Measurements from ENCODE around the gene PI4KA. TPM values are rescaled to one million over a fixed set of nuclear protein-coding genes. Genes with fewer than 3 reads are reported as not detected.
"Not testable (repeated sequence)": the region's sequence is repeated elsewhere in the genome, so short reads cannot be mapped to it uniquely, and the experiment has no call there.

Gene PI4KA
- total RNA-seq, 1 experiment from 2014 or later, result 13.0 TPM

DNA sequence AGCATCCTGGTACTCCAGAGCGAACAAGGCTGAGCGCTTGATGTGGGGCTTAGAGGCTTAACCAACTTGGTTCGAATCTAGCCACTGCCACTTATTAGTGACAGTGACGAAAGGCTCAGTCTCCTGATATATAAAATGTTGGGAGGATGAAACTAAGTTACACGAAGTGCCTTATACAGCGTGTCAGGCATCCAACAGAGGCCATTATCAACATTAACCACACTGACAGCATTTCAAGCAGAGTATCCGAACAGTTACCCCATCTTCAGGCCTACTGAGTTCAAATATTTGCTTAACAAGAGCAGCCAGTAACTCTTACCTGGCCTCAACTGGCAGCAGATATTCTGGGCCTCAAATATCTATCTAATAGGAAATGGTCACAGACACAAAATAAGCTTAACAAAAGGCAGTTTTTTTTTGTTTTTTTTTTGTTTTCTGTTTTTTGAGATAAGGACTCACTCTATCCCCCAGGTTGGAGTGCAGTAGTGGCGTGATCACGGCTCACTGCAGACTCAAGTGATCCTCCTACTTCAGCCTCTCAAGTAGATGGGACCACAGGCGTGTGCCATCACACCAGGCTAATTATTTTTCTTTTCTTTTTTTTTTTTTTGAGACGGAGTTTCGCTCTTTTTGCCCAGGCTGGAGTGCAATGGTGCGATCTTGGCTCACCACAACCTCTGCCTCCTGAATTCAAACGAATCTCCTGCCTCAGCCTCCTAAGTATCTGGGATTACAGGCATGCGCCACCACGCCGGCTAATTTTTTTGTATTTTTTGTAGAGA is 81.8 kb downstream of the PI4KA start:
- DNase-seq (ENCODE audit: low read depth), result no peak

DNA sequence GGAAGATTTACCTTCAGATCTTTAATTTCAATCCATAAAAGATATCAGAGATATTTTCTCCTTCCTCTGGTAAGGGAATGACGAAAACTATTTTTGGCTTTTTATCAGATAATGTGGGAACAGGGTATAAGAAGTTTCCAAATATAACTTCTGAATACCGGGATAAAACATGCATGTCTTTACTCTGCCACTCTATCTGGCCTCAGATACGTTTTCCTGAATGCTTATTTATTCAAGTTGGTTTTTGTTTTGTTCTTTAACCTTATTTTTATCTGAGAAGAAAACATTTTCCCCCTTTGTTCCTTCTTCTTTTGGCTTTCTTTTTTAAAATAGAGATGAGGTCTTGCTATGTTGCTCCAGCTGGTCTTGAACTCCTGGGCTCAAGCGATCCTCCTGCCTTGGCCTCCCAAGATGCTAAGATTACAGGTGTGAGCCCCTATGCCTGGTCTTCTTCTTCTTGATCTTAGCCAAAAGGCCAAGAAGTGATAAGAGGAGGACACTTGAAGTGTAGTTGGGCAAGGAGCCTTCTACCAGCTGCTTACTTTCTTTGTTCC is 83.2 kb downstream of the PI4KA start:
- no peak for DNase-seq (ENCODE audit: low read depth)

DNA sequence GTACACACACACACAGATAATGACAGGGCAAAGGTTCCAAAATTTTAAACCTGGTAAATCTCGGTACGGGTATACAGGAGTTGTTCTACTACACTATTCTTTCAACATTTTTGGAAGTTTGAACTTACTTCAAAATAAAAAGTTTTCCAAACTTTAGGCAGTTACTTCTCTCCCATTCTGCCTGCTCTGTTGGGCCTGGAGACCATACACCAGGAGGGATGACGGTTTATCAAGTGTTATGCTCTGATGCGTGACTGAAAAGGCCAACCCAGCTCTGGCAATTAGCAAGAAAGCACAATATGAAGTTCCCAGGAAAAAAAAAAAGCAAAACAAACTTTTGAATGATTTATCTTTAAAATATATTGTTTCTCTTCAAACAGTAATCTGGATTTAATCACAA is 83.7 kb downstream of the PI4KA start:
- no peak for DNase-seq (ENCODE audit: low read depth)

DNA sequence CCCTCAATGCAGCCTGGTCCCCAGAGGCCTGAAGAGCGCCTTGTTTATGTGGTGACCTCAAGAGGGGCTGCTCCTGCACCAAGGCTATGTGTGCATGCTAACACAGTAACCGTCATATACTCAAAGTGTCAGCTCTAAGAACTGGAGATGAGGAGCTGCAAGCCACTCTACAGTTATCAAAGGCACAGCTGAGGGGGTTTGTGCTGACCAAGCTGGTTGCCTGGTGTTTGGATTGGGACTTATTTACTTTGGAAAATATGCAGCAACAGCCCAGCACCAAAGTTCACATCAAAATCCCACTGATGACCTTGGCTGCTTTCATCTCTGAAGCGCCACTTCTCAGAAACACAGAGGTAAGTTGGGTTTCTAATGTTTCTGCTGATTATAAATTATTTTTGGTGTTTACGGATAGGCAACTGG is 84.8 kb downstream of the PI4KA start, which contains the start of gene SERPIND1:
SERPIND1 (plus strand) TSS at position 321 of the 420 bp plus-strand sequence. CDS start 5,200 bp downstream, outside the sequence.
- no peak for DNase-seq (ENCODE audit: low read depth)

DNA sequence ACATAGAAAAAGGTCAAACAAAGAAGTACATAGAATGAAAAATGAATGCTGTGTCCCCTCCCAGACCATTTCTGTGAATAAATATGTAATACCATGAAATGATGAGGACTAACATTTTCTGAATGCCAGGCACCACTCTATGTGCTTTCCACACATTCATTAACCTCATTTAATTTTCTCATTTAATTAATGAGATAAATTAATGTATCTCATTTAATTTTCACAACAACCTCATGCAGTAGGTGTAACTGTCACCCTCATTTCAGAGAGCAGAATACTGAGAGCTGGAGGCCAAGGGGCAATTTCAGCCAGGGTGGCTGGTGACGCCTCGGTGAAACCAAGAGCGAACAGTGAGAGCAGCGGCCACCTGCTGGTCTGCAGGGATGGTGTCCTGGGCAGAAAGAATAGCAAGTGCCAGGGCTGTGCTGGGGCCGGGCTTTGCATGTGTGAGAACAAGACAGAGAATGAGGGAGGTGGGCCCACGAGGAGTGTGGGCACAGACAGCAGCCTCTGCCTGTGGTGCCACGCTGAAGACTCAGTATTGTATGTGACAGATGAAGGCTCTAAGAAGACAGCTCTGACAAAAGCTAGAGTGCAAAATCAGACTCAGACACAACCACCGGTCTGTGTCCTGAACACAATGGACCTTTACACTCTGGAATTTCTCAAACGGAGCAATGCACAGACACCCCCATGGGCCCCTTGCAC is 86.5 kb downstream of the PI4KA start:
- DNase-seq (ENCODE audit: low read depth), result no peak

DNA sequence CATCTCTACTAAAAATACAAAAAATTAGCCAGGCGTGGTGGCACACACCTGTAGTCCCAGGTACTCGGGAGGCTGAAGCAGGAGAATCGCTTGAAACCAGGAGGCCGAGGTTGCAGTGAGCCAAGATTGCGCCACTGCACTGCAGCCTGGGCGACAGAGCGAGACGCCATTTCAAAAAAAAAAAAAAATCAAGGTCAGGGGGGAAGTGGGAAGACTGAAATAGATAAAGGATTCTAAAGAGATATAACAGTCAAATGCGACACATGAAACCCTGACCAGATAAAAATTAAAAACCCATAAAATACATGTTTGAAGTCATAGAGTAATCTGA is 89.2 kb downstream of the PI4KA start:
- not testable (repeated sequence) for DNase-seq (ENCODE audit: low read depth)

DNA sequence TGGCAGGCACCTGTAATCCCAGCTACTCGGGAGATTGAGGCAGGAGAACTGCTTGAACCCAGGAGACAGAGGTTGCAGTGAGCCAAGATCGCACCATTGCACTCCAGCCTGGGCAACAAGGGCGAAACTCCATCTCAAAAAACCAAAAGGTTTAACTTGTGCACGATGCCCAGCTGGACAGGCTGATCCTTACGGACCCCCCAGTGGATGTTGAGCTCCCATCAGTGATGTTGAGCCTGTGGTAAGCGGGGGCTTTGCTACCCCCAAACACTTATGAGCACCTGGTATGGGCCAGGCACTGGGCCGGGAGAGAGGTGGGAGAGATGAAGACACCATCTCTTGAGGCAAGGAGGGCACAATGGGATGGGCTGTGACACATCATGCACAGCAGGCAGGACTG is 92.1 kb downstream of the PI4KA start:
- DNase-seq (ENCODE audit: low read depth), result no peak

DNA sequence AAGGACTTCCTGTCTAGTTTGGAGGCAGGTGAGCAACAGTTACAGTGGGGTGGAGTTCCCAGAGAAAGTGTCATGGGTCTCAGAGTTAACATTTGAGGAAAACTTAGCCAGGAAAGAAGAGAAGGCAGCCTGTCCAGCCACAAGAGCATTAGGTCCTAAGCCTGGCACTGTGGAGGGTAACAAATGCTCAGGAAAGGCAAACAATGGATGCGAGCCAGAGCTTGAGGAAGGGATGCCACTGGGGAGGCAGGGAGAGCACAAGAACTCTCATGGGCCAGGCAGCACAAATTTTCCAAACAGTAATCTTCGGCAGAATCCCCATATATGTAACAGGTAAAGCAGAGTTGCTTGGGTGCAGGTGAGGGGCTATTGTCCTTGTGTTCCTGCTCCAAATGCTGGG is 92.7 kb downstream of the PI4KA start:
- no peak for DNase-seq (ENCODE audit: low read depth)

DNA sequence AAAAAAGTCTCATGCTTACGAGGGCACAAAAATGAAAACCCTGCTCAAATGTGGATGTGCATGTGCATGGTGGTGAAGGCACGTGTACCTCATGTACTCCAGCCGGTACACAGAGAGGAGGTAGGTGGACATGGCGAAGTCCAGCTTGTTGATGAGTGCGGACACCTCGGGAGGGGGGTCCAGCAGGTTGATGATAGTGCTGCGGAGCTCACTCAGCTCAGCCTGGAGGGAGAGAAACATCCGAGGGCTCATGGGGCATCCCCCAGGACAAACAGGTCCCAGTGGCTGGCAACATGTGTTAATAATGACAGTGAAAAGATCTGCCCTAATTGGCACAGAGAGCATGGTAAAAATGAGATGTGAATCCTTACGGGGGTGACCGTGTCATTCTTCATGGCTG is 93.9 kb downstream of the PI4KA start:
- DNase-seq (ENCODE audit: low read depth), result no peak

DNA sequence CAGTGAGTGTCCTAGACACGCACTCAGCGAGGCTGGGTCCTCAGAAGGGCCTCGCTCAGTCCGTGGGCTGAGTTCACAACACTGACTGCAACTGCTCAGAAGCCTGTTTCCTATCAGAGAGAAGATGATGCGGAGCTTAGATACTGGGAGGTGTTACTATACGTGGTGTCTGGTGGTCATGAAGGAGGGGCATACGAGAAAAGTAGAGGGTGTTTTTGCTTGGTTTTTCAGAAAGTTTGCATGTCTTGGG is 94.2 kb downstream of the PI4KA start:
- DNase-seq (ENCODE audit: low read depth), result no peak

DNA sequence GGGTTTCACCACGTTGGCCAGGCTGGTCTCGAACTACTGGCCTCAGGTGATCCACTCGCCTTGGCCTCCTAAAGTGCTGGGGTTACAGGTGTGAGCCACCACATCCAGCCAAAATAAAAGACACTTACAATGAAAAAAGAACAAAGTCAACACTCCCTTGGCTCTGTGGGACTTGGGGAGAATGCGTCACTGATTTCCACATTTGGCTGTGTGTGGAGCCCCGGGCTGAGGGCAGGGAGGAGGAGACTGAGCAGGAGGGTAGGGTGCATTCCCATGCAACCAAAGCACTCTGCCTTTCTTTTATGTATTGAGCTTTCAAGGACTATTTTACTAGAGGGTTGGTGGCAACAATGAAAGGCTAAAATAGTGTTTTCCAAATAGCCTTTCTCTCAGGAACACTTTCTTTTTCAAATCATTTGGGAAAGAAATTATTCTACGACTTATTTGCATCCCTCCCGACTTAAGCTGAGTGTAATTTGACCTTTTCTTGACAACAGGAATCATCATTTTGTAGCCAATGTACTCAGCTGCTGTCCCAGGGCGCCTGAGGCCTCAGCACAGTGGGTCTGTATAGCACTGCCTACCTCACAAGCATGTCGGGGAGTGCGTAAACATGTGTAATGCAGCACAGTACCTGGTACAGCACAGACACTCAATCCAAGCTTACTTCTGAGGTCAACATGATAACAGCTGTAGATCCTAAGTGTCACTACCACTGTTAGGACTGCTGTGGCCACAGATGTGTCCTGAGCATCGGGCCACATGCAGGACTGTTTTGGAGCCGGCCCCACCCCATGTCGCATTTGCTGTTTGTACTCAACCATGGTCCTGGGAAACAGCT is 94.8 kb downstream of the PI4KA start:
- DNase-seq (ENCODE audit: low read depth), result no peak

DNA sequence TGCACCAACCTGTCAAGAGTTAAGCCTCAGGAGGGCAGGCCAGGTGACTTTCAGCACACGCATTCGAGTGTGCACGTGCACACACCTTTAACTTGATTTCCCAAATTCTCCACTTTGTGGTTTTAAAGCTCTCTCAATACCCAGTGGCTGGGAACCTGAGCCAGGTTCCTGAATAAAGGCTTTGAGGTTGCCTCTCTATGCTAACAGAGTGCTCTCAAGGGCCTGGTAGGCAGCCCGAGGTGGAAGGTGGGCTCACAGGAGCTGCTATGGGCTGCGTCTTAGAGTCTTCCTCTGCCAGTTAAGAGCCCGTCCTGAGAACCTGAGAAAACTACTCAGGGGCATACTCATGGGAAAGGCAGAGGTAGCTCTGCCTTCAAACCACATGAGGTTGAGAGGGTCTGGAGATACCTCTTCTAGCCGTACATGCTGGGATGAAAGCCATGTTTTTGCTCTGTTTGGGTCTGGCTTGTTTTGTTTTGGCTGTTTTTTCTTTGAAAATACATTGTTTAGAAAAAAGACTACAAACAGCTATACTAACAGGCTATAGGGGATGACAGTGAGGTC is 96.3 kb downstream of the PI4KA start:
- no peak for DNase-seq (ENCODE audit: low read depth)

DNA sequence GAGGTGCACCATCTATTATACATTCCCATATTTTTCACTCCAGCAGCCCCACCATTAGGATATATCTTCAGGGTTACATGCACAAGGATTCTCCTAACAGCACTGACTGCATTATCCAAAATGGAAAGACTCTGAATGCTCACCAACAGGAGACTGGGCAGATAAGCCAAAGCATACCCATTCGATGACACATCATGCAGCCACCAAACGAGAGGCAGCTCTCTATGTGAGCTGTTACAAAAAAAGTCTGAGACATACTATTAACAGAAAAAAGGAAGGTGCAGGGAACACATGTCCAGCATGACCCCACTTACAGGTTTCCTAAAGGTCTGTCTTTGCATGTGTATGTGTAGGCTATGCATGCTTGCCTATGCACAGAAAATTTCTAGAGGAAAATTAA is 97.1 kb downstream of the PI4KA start:
- DNase-seq (ENCODE audit: low read depth), result peak; percentile 36

DNA sequence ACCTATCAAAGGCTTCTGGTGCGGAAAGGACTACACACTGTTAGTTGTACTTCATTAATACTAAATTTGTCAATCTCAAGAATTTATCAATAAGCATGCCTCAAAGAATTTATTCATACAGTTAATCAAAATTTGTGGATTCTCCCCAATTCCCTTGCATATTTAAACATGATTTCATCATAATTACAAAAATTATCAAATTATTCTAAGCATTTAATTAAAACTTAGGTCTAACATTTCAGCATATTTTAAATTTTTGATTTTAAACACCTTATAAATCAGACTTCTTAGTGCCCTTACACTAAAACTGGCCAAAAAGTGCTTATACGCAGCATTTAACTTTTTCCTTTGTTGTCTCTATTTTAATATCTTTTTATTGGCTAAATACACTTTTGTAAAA is 98.5 kb downstream of the PI4KA start:
- DNase-seq (ENCODE audit: low read depth), result no peak

DNA sequence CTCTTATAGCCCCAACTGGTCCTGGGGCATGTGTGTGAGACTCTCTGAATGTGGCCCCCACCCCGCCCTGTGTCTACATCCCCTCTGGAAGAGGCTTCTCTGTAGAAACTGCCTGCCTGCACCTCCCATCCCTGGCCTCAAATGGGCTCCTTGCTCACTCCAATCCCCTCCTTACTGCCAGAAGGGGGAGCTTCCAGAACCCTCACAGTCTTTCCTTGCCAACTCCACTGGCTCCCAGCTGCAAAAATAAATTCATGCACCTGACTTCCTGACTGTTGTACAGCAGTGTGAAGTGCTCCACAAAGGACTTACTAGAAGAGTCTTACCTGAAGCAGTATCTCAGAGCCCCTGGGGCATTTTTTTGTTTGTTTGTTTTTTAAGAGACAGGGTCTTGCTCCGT is 99.9 kb downstream of the PI4KA start:
- no peak for DNase-seq (ENCODE audit: low read depth)

DNA sequence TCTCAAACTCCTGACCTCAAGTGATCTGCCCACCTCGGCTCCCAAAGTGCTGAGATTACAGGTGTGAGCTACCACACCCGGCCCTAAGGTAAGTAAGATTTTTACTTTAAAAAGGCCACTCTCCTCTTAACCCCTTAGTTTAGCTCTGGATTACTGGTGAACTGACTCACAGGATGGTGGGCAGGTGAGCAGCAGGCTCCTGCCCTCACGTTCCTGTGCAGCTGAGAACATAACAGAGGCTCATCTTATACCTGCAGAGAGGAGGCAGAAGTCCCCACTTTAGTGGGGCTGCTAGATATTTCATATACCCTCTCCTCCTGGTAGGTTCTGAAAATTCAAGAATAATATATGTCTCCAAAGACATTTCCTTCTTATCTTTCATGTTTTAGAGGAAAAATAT is 101.8 kb downstream of the PI4KA start:
- no peak for DNase-seq (ENCODE audit: low read depth)

DNA sequence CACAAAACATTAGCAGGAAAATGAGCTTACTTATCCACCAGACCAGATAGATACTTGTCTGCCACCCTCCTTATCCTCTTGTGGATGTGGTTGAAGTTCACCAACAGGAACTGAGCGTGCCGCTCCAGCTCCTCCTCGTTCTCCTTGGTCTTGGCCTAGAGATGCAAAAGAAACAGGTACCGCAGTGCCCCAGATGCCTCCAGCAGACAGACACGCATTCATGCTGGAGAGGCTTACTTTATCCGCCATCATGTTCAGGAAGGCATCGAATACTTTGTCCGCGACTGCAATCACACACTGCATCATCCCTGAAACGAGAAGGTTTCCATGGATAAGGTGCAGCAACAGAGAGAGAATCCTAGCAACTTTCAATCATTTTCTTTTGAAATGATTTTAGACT is 105.7 kb downstream of the PI4KA start:
- DNase-seq (ENCODE audit: low read depth), result no peak

DNA sequence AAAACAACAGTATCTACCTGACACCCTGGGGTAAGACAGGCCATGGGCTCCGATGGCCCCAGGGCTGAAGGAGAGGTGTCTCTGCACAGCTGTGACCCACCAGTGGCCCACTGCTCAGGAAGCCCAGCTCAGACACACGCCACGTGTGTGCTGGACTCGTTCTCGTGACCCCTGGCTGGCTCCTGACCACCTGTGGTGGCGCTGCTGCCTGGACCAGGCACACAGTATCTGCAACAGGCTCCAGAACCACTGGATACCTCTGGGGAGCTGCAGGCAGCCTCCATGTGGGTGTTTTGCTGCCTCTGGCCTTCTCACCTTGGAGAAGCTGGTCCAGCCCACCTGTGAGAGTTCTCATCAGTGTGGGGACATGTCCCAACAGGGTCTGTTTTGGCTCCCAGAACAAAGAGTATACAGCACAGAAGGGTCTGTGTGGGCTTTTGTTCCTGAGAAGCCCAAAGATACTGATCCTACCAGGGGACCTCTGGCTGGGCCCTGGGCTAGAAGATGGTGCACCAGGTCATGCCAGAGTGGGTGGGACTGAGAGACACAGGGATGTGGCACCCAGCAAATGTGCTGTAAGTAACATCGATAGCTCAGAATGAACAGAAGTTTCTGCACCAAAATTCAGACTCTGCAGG is 106.4 kb downstream of the PI4KA start:
- no peak for DNase-seq (ENCODE audit: low read depth)

DNA sequence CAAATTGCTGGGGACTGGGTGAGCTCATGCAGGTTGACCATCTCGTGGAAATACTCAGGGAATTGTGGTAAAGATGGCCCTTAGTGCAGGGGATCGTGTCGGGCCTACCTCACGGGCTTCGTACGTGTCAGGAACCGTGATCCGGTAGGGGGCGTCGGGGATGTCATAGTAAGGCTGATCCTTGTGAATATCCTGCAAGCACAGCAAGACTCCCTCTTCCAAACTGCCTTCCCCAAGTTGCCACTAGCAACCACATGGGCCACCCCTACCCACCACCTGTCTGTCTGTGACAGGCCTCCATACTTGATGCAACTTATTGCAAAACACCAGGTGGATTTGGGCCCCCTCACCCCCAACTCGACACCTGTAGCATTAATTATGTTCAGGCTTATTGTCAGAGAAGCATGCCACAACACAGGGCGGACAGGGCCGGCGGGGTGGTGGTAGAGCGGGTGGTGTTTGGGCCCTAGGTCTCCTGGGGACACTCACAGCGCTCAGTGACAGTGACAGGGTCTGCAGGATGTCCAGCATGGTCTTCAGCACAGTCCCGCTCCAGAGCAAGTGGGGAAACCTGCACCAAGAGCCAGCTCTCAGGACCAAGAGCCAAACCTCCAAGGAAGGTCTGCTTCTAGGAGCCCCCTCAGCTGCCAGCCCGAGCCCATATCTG is 107.3 kb downstream of the PI4KA start:
- no peak for DNase-seq (ENCODE audit: low read depth)

DNA sequence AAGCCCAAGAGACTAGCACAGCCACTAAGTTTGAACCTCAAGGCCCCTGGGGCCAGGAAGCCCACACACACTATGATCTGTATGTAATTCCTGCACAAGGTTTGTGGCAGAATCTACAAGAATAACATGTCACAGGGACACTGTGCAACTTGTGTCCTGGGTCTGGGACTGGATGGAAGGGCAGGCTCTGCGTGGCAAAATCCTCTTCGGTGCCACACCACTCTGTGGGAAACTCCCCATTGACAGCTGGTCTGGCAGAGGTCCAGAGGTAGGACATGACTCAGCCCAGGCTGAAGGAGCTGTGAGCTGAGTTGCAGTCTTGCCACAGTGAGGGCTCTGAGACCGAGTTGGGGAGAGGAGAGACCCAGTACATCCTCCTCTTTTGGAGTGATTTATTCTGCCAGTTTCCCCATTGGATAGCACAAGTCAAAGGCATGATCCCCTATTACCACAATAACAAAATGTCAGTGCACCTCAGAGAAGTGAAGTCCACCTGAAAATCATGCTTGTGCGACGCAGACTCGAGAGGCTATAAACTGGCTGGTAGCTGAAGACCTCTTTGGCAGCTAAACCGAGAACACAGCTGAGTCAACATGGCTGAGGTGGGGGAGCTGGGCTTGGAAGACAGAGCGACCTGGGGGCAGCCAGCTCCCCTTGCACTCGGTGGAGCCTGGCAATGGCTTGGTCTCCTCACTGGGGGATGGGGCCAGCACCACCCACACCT is 108.0 kb downstream of the PI4KA start:
- DNase-seq (ENCODE audit: low read depth), result peak; percentile 90

Data from Daoy (cell line).